Measurements from ENCODE around the gene SLC9C2.

DNA sequence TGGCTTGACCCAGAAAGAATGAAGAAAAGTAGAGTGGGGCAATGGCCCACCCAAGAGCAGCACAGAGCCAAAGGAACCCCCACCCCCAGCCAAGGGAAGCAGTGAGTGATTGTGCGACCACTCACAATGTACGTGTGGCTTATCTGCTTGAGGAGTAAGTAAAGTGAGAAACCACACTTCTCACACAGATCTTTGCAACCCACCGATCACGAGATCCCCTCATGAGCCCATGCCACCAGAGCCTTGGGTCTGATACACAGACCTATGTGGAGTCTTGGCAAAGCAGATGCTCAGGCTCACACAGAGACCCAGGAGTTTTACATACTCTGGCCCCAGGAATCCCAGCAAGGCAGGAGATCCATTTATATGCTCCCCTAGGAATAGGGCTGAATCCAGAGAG is 14.0 kb upstream of the SLC9C2 start:
- TF ChIP-seq ZNF70 (CRISPR knock-in tag; IDR thresholded peaks at IDR 0.05), result no peak
- TF ChIP-seq, protein P1, sequence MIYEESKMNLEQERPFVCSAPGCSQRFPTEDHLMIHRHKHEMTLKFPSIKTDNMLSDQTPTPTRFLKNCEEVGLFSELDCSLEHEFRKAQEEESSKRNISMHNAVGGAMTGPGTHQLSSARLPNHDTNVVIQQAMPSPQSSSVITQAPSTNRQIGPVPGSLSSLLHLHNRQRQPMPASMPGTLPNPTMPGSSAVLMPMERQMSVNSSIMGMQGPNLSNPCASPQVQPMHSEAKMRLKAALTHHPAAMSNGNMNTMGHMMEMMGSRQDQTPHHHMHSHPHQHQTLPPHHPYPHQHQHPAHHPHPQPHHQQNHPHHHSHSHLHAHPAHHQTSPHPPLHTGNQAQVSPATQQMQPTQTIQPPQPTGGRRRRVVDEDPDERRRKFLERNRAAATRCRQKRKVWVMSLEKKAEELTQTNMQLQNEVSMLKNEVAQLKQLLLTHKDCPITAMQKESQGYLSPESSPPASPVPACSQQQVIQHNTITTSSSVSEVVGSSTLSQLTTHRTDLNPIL (CRISPR knock-in tag; IDR thresholded peaks at IDR 0.05; ENCODE audit: low read depth), result no peak
- no peak for TF ChIP-seq ESRRG (CRISPR knock-in tag; IDR thresholded peaks at IDR 0.05)
- TF ChIP-seq GLIS3 (CRISPR knock-in tag; IDR thresholded peaks at IDR 0.05), result no peak
